ENCODE results near the gene TOMM40. TPM values are rescaled to one million over a fixed set of nuclear protein-coding genes. Genes with fewer than 3 reads are reported as not detected.
"Not testable (repeated sequence)": the region's sequence is repeated elsewhere in the genome, so short reads cannot be mapped to it uniquely, and the experiment has no call there.

Gene TOMM40
- total RNA-seq, 6 experiments from 2014 or later: 24.9 to 82.6 (median 26.7) TPM

GRCh38 chr19:44925114-44925891, 34.2 kb downstream of the TOMM40 start:
- 5% methylated on average over 8 of the region's 8 CpGs for WGBS (ENCODE audit: insufficient coverage, low coverage, low lambda C conversion rate, missing lambda C conversion rate)
- intact Hi-C loops (cut with DNase I): no loop called here
- Histone ChIP-seq H3K27ac (peak overlapping the region; percentile 68 to 88 (median 85)), H3K27me3 (no peaks in the 10 kb centered on the region), H3K9me3 (no peaks in the 10 kb centered on the region), H3K36me3 (no peaks in the 10 kb centered on the region), H3K4me1 (peaks cover 0 to 65% (median 33%) of the 10 kb centered on the region in 4 donors), H3K4me3 (peak overlapping the region in 1 of 3 donors; percentile 19)
- DNase-seq: peak; percentile 93 to 98 (median 97)
- ATAC-seq: peak; percentile 59 to 72 (median 66)
- TF ChIP-seq CTCF (IDR thresholded peaks at IDR 0.05) (no peak), POLR2A (IDR thresholded peaks at IDR 0.05) (no peak)

- Histone ChIP-seq H3K4me1 (peaks cover 0 to 70% (median 37%) of the 10 kb centered on the region in 4 donors), H3K4me3 (peak overlapping the region; percentile 25 to 43 (median 30)), H3K27ac (peak overlapping the region; percentile 26 to 88 (median 85))
- ATAC-seq: peak; percentile 10 to 25 (median 13)
- H3K27me3 ChIP-seq; H3K9me3 ChIP-seq; intact Hi-C loops (cut with DNase I); DNase-seq; H3K36me3 ChIP-seq: not testable (repeated sequence)
- WGBS (ENCODE audit: insufficient coverage, low coverage, low lambda C conversion rate, missing lambda C conversion rate): 22% methylated on average over 13 of the region's 19 CpGs
Measured at GRCh38 chr19:44926245-44927077, 35.4 kb downstream of the TOMM40 start.

- ATAC-seq (no peak), DNase-seq (no peak)
- intact Hi-C loops (cut with DNase I): no loop called here
- 3% methylated on average over 3 of the region's 5 CpGs for WGBS (ENCODE audit: insufficient coverage, low coverage, low lambda C conversion rate, missing lambda C conversion rate)
- H3K27ac ChIP-seq: peak overlapping the region; percentile 43 to 88 (median 85)
- no peaks in the 10 kb centered on the region for H3K27me3 ChIP-seq
- H3K4me3 ChIP-seq: peak overlapping the region in 2 of 3 donors; percentile 30 to 43
- no peaks in the 10 kb centered on the region for H3K36me3 ChIP-seq
- no peaks in the 10 kb centered on the region for H3K9me3 ChIP-seq
- TF ChIP-seq CTCF (IDR thresholded peaks at IDR 0.05) (no peak), POLR2A (IDR thresholded peaks at IDR 0.05) (no peak)
- H3K4me1 ChIP-seq: peaks cover 0 to 76% (median 38%) of the 10 kb centered on the region in 4 donors
Measured at GRCh38 chr19:44927746-44928145, 36.7 kb downstream of the TOMM40 start.

GRCh38 chr19:44930088-44930487, 39.0 kb downstream of the TOMM40 start:
- ATAC-seq (peak; percentile 27 to 55 (median 49)), DNase-seq (peak in 1 of 3 donors; percentile 73)
- Histone ChIP-seq H3K27me3 (no peaks in the 10 kb centered on the region), H3K4me3 (no peak overlapping the region), H3K9me3 (no peaks in the 10 kb centered on the region), H3K27ac (peak overlapping the region in 2 of 3 donors; percentile 66 to 85), H3K4me1 (peaks cover 0 to 76% (median 31%) of the 10 kb centered on the region in 4 donors), H3K36me3 (no peaks in the 10 kb centered on the region)
- TF ChIP-seq CTCF (IDR thresholded peaks at IDR 0.05) (no peak), POLR2A (IDR thresholded peaks at IDR 0.05) (no peak)
- 22% methylated on average over 7 of the region's 7 CpGs for WGBS (ENCODE audit: insufficient coverage, low coverage, low lambda C conversion rate, missing lambda C conversion rate)
- intact Hi-C loops (cut with DNase I): no loop called here

Data from right lobe of liver (tissue), 6 donors.